Stimulated activated CD8-positive, alpha-beta memory T cell treated with anti-CD3 and anti-CD28 coated beads, Interleukin-4, amount 100 ng/mL, for 24 hours (primary cell): ENCODE measurements around the gene ZBTB8A.
"Not testable (repeated sequence)": the region's sequence is repeated elsewhere in the genome, so short reads cannot be mapped to it uniquely, and the experiment has no call there.

Source experiments
- DNase-seq: peaks from one replicate; pipeline ENCODE4 v3.0.0-alpha.2; 2020; ENCODE audit warnings: low read depth

ZBTB8A gene

DNA sequence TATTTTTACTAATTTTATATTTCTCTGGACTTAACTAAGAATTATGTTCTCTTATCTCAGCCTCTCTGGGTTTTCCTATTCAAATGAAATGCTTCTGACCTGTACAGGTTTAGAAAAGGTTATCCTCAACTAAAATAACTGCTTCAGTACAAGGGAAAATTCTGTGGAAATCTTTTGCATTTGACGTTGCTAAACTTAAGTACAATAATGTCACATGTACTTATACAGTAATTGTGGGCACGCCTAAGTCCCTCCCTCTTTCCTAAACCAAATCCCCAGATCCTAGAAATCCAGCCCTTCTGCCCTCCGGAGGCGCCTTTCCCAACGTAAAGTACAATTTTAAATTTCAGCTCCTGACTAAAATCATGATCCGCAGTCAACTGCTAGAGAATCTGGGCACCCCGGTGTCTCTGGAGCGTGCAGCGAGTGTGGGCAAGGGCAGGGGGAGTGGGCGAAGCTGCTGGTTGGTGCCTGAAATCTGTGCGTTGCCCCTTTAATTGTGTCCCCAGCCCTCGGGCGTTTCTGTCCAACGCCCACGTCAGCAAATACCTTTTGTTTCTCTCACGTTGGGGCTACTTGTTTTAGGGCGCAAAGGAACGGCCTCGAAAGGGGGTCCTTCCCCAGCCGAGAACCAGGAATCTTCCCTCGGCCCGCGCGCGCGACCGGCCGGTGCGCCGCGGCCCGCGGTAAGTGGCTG, at the start of gene ZBTB8A:
TSS of gene ZBTB8A (plus strand) at position 541 of the 697 bp plus-strand sequence. CDS start 53,505 bp downstream, outside the sequence.
- DNase-seq, result no peak

DNA sequence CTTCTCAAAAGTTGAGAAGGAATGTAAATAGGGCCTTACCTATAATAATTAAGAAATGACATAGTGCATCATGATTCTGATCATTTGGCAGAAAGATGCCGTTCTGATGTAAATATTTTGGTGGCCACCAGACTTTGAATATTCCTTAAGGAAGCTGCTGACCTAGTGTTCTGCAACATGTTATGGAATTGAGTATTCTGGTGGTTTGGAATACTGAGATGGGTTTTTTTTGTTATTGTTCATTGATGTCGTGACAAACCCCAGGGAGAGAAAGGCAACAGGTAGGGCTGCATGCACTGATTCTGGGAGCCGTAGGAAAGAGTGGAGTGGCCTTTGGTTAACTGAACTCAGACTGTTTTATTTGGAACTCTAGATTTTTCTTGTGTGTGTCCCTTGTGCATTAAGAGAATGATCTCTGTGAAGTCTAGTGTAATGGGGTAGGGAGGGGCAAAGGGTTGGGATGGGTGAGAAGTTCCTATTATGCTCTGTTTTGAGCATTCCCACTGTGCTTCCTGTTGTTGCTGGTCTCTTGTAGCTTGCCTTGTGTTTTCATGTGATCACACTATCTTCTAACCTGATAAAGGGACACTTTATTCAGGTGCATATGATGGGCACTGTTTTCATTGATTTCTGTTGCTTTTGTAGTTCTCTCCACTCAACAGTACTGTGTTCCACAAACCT, 49.3 kb upstream of the ZBTB8A start:
- DNase-seq, result no peak

DNA sequence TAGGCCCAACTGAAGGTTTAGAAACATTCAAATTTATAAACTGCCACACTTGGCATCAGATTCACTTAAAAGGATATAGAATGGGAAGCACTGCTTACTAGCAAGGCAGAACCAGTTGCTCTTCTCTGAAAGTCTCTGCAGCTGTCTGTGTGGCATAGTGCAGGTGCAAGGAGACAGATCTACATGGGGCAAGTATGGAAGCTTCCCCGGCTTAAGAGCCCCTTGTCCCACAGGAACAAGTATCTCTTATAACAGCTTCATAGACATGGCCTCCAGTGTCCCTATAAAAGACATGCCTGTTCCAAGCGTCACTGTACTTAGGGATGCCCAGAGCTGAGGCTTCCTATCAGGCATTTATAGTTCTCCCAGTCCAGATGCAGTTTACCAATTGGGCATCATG, 47.8 kb upstream of the ZBTB8A start:
- no peak for DNase-seq

DNA sequence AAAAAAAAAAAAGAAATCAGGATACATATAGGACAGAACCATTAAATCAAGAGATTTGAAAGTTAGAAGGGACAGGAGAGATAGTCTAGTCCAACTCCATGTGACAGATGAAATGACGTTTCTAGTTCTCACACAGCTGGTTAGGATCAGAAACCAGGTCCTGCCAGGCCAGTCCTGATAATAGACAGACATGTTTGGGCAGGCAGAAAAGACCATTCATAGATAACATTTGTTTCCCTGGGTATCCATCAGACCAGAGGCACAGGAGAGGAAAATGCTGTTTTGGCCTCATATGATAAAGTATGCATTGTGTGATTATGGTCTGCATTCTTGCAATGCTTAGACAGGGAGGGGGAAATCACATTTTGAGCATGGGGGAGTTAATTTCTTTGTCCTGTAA, 45.0 kb upstream of the ZBTB8A start:
- no peak for DNase-seq

DNA sequence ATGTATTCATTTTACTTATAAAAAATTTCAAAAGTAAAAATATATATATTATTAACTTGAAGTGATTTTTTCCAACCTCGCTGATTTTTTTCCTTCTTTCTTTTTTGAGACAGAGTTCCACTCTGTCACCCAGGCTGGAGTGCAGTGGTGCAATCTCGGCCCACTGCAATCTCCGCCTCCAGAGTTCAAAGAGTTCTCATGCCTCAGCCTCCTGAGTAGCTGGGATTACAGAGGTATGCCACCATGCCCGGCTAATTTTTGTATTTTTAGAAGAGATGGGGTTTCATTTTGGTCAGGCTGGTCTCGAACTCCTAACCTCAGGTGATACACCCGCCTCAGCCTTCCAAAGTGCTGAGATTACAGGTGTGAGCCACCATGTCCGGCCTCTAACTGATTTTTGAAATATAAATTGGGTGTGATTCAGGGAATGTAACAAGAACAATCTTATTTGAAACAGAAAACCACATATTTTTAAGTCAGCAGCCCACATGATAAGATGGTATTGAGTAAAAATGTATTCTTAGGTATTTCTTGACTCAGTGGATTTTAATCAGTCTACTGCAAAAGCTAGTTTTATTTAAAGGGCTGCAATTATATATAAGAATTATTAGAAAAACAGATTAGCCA, 44.4 kb upstream of the ZBTB8A start:
- DNase-seq, result no peak

GRCh38 chr1:32496127-32496526, 43.1 kb upstream of the ZBTB8A start:
- no peak for DNase-seq

GRCh38 chr1:32498751-32499150, 40.5 kb upstream of the ZBTB8A start:
- no peak for DNase-seq

DNA sequence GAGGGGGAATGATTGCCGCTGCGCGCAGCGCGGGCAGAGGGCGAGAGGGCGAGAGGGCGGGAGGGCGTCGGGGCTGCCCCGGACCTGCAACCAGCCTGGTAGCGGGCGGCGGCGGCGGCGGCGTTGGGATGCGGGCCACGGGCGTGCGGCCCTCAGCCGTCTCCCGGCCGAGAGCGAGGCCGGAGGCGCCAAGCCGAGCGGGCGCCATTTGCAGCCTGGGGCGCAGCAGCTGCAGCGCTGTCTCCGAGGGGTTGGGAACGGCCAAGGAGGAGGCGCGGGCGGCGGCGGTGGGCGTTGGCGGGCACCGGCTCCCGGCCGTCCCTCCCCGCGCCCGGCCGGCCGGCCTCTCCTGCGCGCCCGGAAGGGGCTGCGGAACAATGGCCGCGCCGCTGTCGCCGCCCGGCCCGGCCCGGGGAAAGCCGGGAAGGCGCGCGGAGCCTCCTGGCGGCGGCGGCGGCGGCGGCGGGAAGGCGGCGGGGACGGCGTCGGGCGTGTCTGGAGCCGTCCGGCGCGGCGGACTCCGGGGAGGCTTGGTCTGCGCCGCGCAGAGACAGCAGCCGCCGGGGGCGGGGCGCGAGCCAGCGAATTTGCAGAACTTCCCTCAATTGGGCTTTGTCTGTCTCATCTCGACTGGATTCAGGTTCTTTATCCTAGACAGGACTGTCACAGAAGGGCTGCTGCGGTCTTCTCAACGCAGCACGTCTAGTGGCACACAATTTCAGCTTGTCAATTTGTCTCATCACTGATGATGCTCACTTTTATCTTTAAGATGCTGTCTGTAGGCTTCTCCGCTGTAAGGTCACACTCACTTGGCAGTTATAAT, 38.6 kb upstream of the ZBTB8A start:
- no peak for DNase-seq

GRCh38 chr1:32501865-32502264, 37.4 kb upstream of the ZBTB8A start:
- no peak for DNase-seq

DNA sequence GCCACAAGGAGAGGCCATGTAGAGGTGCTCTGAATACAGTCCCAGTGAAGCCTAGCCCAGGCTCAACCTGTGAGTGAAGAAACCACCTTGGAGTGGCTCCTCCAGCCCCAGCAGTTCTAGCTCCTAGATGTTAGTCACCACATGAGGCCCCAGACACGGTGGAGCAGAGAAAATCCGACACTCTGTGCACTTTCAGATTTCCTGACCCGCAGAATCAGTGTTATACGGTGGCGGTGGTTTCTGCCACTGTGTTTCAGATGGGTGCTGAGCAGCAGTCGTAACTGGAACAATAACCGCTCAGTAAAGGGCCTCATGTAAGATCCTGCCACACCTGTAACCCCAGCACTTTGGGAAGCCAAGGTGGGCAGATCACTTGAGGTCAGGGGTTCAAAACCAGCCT, 36.1 kb upstream of the ZBTB8A start:
- no peak for DNase-seq

DNA sequence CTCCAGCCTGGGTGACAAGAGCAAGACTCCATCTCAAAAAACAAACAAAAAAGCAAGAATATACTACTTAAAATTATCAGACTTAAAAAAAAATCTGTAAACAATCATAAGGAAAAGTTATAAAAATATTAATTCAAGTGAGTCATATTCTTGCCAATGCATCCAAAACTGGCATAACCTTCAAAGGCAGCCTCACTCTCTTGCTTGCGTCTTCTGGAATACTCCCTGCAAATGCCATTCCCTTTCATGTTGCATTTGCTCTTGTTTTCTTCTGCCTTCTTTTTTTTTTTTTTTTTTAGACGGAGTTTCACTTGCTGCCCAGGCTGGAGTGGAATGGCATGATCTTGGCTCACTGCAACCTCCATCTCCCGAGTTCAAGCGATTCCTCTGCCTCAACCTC, 32.2 kb upstream of the ZBTB8A start:
- no peak for DNase-seq

GRCh38 chr1:32508761-32509160, 30.5 kb upstream of the ZBTB8A start:
- no peak for DNase-seq

DNA sequence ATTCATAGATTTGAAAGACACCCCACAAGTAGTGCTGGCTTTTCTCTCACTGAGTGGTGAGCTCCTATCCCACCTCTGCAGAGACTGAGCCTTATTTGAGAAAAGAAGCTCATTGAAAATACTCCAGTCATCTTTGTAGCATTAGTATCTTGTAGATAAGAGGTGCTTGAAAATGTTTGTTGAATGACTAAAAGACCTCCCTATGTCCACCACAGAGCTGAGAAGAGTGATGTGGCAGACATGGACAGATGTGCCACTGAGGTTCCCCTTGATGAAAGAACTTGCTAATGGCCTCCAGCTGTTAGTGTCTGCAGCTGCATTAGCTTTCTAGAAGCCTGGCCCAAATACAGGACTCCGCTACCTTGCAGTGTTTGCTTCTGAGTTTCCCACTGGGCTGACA, 29.3 kb upstream of the ZBTB8A start:
- no peak for DNase-seq

DNA sequence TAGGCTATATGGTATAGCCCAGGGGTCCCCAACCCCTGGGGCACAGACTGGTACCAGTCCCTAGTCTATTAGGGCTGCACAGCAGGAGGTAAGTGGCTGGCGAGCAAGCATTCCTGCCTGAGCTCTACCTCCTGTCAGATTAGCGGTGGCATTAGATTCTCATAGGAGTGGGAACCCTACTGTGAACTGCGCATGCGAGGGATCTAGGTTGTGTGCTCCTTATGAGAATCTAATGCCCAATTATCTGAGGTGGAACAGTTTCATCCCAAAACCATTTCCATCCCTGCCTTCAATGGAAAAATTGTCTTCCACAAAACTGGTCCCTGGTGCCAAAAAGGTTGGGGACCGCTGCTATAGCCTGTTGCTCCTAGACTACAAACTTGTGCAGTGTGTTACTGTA, 22.8 kb upstream of the ZBTB8A start:
- no peak for DNase-seq

- no peak for DNase-seq
Measured at GRCh38 chr1:32518976-32519375, 20.3 kb upstream of the ZBTB8A start.

- no peak for DNase-seq
Measured at GRCh38 chr1:32521165-32521564, 18.1 kb upstream of the ZBTB8A start.

- no peak for DNase-seq
Measured at GRCh38 chr1:32525053-32525452, 14.2 kb upstream of the ZBTB8A start.

DNA sequence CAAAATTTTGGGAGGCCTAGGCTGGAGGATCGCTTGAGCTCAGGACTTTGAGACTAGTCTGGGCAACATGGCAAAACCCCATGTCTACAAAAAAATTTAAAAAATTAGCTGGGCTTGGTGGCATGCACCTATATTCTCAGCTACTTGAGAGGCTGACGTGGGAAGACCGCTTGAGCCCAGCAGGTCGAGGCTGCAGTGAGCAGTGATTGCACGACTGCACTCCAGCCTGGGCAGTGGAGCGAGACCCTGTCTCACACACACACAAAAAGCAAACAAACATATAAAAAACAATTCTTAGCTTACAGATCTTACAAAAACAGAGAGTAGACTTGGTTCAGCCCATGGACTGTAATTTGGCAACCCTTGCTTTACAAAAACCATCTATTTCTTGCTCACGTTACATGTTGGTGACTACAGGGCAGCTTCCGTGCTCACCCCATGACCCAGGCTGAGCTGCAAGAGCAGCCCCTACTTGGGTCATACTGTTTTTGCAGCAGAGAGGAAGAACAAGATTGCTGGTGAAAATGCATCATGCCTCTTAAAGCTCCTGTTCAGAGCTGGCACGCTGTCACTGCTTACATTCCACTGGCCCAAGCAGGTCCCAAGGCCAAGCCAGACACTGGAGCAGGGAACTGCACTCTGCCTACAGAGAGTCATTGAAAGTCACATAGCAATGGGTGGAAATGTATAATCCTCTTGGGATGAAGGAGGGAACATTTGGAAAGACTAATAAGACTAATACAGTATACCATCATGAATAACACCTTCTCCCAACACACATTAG, 13.4 kb upstream of the ZBTB8A start:
- no peak for DNase-seq

GRCh38 chr1:32528550-32528949, 10.7 kb upstream of the ZBTB8A start:
- DNase-seq, result not testable (repeated sequence)

DNA sequence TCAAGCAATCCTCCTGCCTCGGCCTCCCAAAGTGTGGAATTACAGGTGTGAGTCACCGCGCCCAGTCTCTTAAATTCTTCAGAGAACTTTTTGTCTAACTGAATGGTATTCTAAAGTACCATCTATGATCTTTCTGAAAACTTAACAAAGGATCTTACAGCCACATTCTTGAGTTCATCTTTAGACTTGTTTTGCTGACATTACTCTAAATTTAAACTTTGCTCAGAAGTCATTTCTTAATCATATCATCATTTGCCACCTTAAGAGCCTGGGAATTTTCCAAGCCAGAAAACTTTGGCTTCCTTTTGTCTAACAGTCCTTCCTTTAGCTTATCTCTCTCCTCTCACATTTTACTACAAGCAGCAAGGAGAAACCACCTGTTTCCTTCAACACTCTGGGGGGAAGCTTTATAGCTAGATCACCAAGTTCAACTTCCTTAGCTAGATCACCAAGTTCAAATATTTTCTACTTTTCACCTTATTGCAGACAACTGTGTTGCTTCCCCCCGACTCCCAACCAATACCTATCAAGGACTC, 5.4 kb upstream of the ZBTB8A start:
- DNase-seq, result no peak

- DNase-seq, result no peak
Measured at GRCh38 chr1:32536117-32536516, 3.1 kb upstream of the ZBTB8A start.
